Colon (tissue), 2 donors: ENCODE results near the gene PRODH.
"Not testable (repeated sequence)": the region's sequence is repeated elsewhere in the genome, so short reads cannot be mapped to it uniquely, and the experiment has no call there.

ENCODE experiments used
- FAIRE-seq: peaks from 2 replicates; lab custom pipeline; 2012; peaks lifted over from hg19 to GRCh38; lab: Jason Lieb, UNC
- donor health status: control.
- donor health status: control.

The PRODH gene

DNA sequence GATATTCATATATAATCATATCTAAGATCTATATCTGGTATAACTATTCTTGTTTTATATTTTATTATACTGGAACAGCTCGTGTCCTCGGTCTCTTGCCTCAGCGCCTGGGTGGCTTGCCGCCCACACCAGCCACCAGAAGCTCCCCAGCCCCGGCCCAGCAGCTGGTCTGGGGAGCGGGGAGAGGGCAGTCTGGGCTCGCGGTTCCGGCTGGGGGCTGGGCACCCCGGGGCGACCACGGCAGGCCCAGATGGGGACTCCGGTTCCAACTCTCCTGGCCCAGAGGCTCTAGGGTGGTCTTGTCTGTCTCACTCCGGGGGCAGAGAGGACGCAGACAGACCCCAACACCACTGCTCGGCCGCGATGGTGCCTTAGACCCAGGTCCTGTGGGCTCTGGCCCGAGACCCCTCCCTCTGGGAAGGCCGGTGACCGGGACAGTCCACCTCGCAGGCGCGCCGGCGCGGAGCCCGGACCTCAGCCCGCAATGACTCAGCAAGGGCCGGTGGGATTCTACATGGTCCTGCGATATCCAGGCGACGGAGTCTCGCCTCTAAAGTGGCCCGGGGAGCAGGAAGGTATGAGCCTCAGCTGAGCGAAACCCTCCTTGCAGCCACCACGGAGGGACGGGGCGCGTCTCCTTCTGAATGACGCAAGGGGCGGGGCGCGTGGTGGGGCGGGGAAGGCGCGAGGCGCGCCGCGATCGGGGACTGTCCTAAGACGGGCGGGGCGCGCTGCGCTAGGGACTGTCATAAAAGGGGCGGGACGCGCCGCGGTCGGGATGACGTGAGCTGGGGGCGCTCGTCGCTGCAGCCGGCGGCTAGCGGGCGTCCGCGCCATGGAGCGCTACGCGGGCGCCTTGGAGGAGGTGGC is 30.3 kb downstream of the PRODH start, which contains the start of gene DGCR6:
TSS of gene DGCR6 (plus strand) at position 781 of the 870 bp plus-strand sequence. CDS start at position 836, 55 bp downstream.
- no peak for FAIRE-seq

- FAIRE-seq: peak; percentile 100
Measured at GRCh38 chr22:18896037-18896657, 39.9 kb downstream of the PRODH start.

DNA sequence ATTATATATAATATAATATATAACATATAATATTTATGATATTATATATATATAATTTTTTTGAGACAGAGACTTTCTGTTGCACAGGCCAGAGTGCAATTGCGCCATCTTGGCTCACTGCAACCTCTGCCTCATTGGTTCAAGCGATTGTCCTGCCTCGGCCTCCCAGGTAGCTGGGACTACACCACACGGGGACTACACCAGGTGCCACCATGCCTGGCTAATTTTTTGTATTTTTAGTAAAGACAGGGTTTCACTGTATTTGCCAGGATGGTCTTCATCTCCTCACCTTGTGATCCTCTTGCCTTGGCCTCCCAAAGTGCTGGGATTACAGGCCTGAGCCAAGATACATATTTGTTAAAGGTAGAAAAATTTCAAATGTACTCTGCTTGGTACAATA is 42.3 kb downstream of the PRODH start:
- FAIRE-seq: not testable (repeated sequence)

- peak; percentile 100 for FAIRE-seq
Measured at GRCh38 chr22:18890510-18891192, 45.4 kb downstream of the PRODH start.

DNA sequence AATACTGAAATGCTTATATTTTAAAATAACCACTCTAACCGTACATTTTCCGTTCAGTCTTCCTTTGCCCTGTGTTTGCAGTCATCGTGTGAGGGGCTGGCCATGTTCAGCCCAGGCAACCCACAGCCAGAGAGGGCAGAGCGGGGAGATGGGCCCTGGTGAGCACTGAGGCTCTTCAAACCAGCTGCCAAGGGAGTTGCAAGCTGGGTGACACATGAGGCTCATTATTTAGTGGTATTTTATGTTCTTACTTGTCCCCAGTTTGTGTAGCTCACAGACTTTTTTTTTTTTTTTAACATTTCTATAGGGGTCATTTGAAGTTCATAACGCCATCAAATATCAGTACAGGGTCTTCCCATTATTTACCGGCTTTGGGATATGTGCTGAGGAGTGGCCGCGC is 48.0 kb downstream of the PRODH start:
- no peak for FAIRE-seq

GRCh38 chr22:18884465-18884864 is 51.6 kb downstream of the PRODH start:
- FAIRE-seq: not testable (repeated sequence)

GRCh38 chr22:18881260-18881659 is 54.8 kb downstream of the PRODH start:
- not testable (repeated sequence) for FAIRE-seq
